ENCODE results near the gene NCS1. TPM values are rescaled to one million over a fixed set of nuclear protein-coding genes. Genes with fewer than 3 reads are reported as not detected.

The NCS1 gene
- total and polyA plus RNA-seq, 2 of the 8 experiments (the other 6 are each of a cell fraction or from before 2014, with no cell fraction given): 34.7 to 47.6 TPM

- TF ChIP-seq CHD7 (IDR thresholded peaks at IDR 0.05; ENCODE audit: insufficient replicate concordance, low read length) (no peak), KDM4A (IDR thresholded peaks at IDR 0.05; ENCODE audit: low read depth, low read length, severe bottlenecking) (no peak), JUN (IDR thresholded peaks at IDR 0.05; ENCODE audit: low read depth, low read length) (no peak), POU5F1 (IDR thresholded peaks at IDR 0.05; ENCODE audit: low read depth, low read length) (no peak), SIRT6 (IDR thresholded peaks at IDR 0.05; ENCODE audit: low read length) (no peak), TBP (IDR thresholded peaks at IDR 0.05; ENCODE audit: low read depth, low read length) (no peak), SAP30 (IDR thresholded peaks at IDR 0.05; ENCODE audit: insufficient read depth, insufficient replicate concordance, low read length) (no peak), CBX5 (IDR thresholded peaks at IDR 0.05; ENCODE audit: low read depth, low read length) (no peak), CBX8 (IDR thresholded peaks at IDR 0.05; ENCODE audit: borderline replicate concordance, low read depth, low read length) (no peak)
These were observed 3.2 kb downstream of the NCS1 start (continued) for GRCh38 chr9:130175355-130175754.

Measured in H1 (cell line).